Naive thymus-derived CD4-positive, alpha-beta T cell (primary cell): ENCODE results near the gene C11orf86. TPM values are rescaled to one million over a fixed set of nuclear protein-coding genes. Genes with fewer than 3 reads are reported as not detected.

Experiments used
- ATAC-seq: fragments of 150-1000 bp; cut with Tn5 transposase; 2 replicates; pipeline ENCODE4 v1.10.0; 2021; ENCODE audit warnings: mild to moderate bottlenecking, moderate library complexity
- CTCF ChIA-PET: fragments of 350-600 bp; sonication (Branson Sonifier 250); formaldehyde crosslinking; loops from one replicate; lab custom pipeline; 2021; ENCODE audit warnings: antibody characterized with exemption; lab: Charles Lee
- POLR2A ChIA-PET: fragments of 350-600 bp; sonication (Branson Sonifier 250); formaldehyde crosslinking; loops from one replicate; lab custom pipeline; 2021; ENCODE audit warnings: antibody characterized with exemption, inconsistent platforms; lab: Charles Lee
- DNase-seq, 9 donors: peaks; one replicate each; pipeline versions ENCODE4 v3.0.0 to v3.0.0-alpha.2; 2020 to 2022; ENCODE audit warnings: mixed read lengths in 1 of 9
- H3K27ac ChIP-seq: one replicate; pipeline ENCODE4 v1.7.0; 2013; ENCODE audit warnings: mild to moderate bottlenecking, low read depth, low read length, moderate library complexity
- H3K27me3 ChIP-seq, 2 donors: one replicate each; pipeline ENCODE4 v1.7.0; 2013; ENCODE audit warnings: low read length in 2 of 2, mild to moderate bottlenecking in 2 of 2, moderate library complexity in 2 of 2; ENCODE audit not compliant: control insufficient read depth in 2 of 2, insufficient read depth in 2 of 2
- H3K36me3 ChIP-seq, 3 experiments: 1 replicate in 2 of 3; 2 replicates in 1 of 3; pipeline ENCODE4 v1.7.0; 2013; ENCODE audit warnings: low read length in 3 of 3, mild to moderate bottlenecking in 3 of 3, moderate library complexity in 1 of 3; ENCODE audit not compliant: insufficient read depth in 3 of 3, control insufficient read depth in 2 of 3
- H3K4me1 ChIP-seq, 2 donors: one replicate each; pipeline ENCODE4 v1.7.0; 2013; ENCODE audit warnings: low read length in 2 of 2, mild to moderate bottlenecking in 2 of 2, moderate library complexity in 1 of 2; ENCODE audit not compliant: control insufficient read depth in 2 of 2, insufficient read depth in 2 of 2
- H3K4me3 ChIP-seq: 2 replicates; pipeline ENCODE4 v1.7.0; 2013; ENCODE audit warnings: mild to moderate bottlenecking, low read length
- H3K9me3 ChIP-seq, 3 experiments: 1 replicate in 2 of 3; 2 replicates in 1 of 3; pipeline ENCODE4 v1.7.0; 2013; ENCODE audit warnings: low read length in 3 of 3; ENCODE audit not compliant: control insufficient read depth in 2 of 3
- H3K27ac Mint-ChIP-seq, 9 donors: one replicate each; pipeline ENCODE4 v1.8.0; 2020 to 2022; ENCODE audit warnings: mixed read lengths in 9 of 9, mild to moderate bottlenecking in 8 of 9, moderate library complexity in 5 of 9, inconsistent platforms in 2 of 9
- H3K27me3 Mint-ChIP-seq, 5 donors: one replicate each; pipeline ENCODE4 v1.8.0; 2021 to 2022; ENCODE audit warnings: mixed read lengths in 5 of 5, mild to moderate bottlenecking in 1 of 5
- H3K36me3 Mint-ChIP-seq, 5 donors: one replicate each; pipeline ENCODE4 v1.8.0; 2020 to 2022; ENCODE audit warnings: mixed read lengths in 5 of 5, mild to moderate bottlenecking in 3 of 5, inconsistent platforms in 1 of 5
- H3K4me1 Mint-ChIP-seq, 7 donors: one replicate each; pipeline ENCODE4 v1.8.0; 2020 to 2022; ENCODE audit warnings: mixed read lengths in 7 of 7, mild to moderate bottlenecking in 3 of 7, inconsistent platforms in 1 of 7
- H3K4me3 Mint-ChIP-seq, 10 donors: one replicate each; pipeline ENCODE4 v1.8.0; 2020 to 2022; ENCODE audit warnings: mild to moderate bottlenecking in 10 of 10, mixed read lengths in 10 of 10, moderate library complexity in 6 of 10, inconsistent platforms in 2 of 10
- H3K9me3 Mint-ChIP-seq, 11 donors: one replicate each; pipeline ENCODE4 v1.8.0; 2020 to 2022; ENCODE audit warnings: mixed read lengths in 11 of 11, mild to moderate bottlenecking in 4 of 11, inconsistent platforms in 1 of 11, moderate library complexity in 1 of 11
- intact Hi-C, 2 donors: fragments of 100-400 bp; cut with micrococcal nuclease; formaldehyde crosslinking; loops; one replicate each; pipeline ENCODE4 v1.15.1; 2023
- polyA plus RNA-seq, 2 donors: library from polyadenylated mRNA; unstranded; fragments of 300-500 nt; fragmentation: Illumina TruSeq; gene quantifications; one replicate each; pipeline ENCODE4 v1.2.3, GENCODE V29; 2021
- total RNA-seq, 6 experiments: library from RNA in 5 of 6; stranded (reverse) in 5 of 6; gene quantifications; 1 replicate in 5 of 6; 2 replicates in 1 of 6; pipeline ENCODE4 v1.2.3 and lab custom pipeline; 2021 to 2026

Gene C11orf86
- total and polyA plus RNA-seq, 7 experiments from 2014 or later, result not detected

- Mint-ChIP-seq H3K27me3 (peaks cover 0 to 10% (median 6%) of the 10 kb centered on the region in 5 donors), H3K36me3 (no peaks in the 10 kb centered on the region), H3K27ac (no peak overlapping the region), H3K9me3 (no peaks in the 10 kb centered on the region), H3K4me1 (peaks cover 8 to 25% (median 16%) of the 10 kb centered on the region in 7 donors), H3K4me3 (no peak overlapping the region)
- peaks cover 7 to 8% of the 10 kb centered on the region in 2 donors for H3K4me1 ChIP-seq
- POLR2A ChIA-PET, result no interaction called here
- intact Hi-C loops, result no loop called here
- no peaks in the 10 kb centered on the region for H3K36me3 ChIP-seq
- no peaks in the 10 kb centered on the region for H3K27me3 ChIP-seq
- no peak overlapping the region for H3K27ac ChIP-seq
- no peak for ATAC-seq
- DNase-seq, result no peak
- no peak overlapping the region for H3K4me3 ChIP-seq
- CTCF ChIA-PET, result interaction anchor here (0.6 kb wide), 1 partner anchor 554 kb away, joined by 3 read pairs; no protein-coding TSS in a partner anchor
- no peaks in the 10 kb centered on the region for H3K9me3 ChIP-seq
Observed at GRCh38 chr11:66962801-66963200, 12.3 kb upstream of the C11orf86 start.

GRCh38 chr11:66964495-66964894, 10.6 kb upstream of the C11orf86 start:
- peaks cover 0 to 10% (median 3%) of the 10 kb centered on the region in 5 donors for H3K27me3 Mint-ChIP-seq
- ChIA-PET POLR2A (no interaction called here), CTCF (no interaction called here)

GRCh38 chr11:66966351-66966750, 8.8 kb upstream of the C11orf86 start:
- peaks cover 0 to 17% (median 0%) of the 10 kb centered on the region in 5 donors for H3K27me3 Mint-ChIP-seq
- POLR2A ChIA-PET, result no interaction called here

More at GRCh38 chr11:66964495-66964894, 10.6 kb upstream of the C11orf86 start:
- no peaks in the 10 kb centered on the region for H3K36me3 Mint-ChIP-seq
- H3K4me3 Mint-ChIP-seq, result no peak overlapping the region
- no peak for DNase-seq
- H3K27ac ChIP-seq, result no peak overlapping the region
- no peaks in the 10 kb centered on the region for H3K27me3 ChIP-seq
- H3K4me3 ChIP-seq, result no peak overlapping the region
- H3K9me3 ChIP-seq, result no peaks in the 10 kb centered on the region
- no peak overlapping the region for H3K27ac Mint-ChIP-seq
- no peak for ATAC-seq
- intact Hi-C loops, result no loop called here
- peaks cover 0 to 24% (median 6%) of the 10 kb centered on the region in 7 donors for H3K4me1 Mint-ChIP-seq
- no peaks in the 10 kb centered on the region for H3K36me3 ChIP-seq
- peaks cover 0 to 2% (median 0%) of the 10 kb centered on the region in 11 donors for H3K9me3 Mint-ChIP-seq
- no peaks in the 10 kb centered on the region for H3K4me1 ChIP-seq

DNA sequence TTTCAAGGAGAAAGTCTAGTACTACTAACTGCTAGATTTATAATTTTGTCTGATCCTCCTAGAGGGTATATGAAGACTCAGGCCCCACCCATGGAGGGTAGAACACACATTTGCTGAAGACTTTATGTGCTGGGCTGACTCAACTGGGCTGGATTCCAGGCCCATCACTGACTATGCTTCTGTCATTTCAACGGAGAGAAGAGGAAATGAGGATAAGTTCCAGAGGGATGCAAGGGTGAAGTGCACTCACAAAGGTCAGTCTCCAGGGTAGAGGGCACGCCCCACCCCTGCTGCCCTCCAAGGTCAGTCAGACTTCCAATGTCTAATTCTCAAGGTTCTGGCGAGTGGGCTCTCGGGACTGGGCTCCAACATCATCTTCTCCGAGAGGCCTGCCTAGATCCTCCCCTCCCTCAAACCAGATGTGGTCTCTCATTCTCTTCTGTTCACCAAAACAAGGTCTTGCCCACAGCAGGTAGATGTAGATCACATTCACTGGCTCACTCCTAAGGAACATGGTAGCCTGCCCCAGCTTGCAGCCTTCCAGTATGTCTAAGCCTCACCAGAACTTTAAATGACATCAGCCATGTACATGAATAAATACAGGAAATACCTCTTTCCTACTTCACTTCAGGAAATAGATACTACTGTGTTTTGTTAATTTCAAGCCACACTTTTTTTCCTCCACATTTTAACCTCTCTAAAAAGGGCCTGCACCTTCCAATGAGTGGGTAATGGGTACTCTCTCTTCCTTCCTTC, 7.3 kb upstream of the C11orf86 start:
- H3K4me3 Mint-ChIP-seq, result no peak overlapping the region
- intact Hi-C loops, result no loop called here
- Histone ChIP-seq H3K9me3 (no peaks in the 10 kb centered on the region), H3K36me3 (no peaks in the 10 kb centered on the region), H3K4me1 (no peaks in the 10 kb centered on the region), H3K27ac (no peak overlapping the region), H3K27me3 (no peaks in the 10 kb centered on the region), H3K4me3 (no peak overlapping the region)
- peaks cover 0 to 2% (median 0%) of the 10 kb centered on the region in 11 donors for H3K9me3 Mint-ChIP-seq
- H3K27ac Mint-ChIP-seq, result peak overlapping the region in 1 of 9 donors; percentile 34
- ChIA-PET CTCF (no interaction called here), POLR2A (interaction anchor here (0.6 to 0.7 kb wide), 2 partner anchors 377 to 703 kb away, joined by 3 read pairs; no protein-coding TSS in a partner anchor)
- no peak for DNase-seq
- peaks cover 0 to 30% (median 5%) of the 10 kb centered on the region in 7 donors for H3K4me1 Mint-ChIP-seq
- peaks cover 0 to 23% (median 0%) of the 10 kb centered on the region in 5 donors for H3K27me3 Mint-ChIP-seq
- H3K36me3 Mint-ChIP-seq, result no peaks in the 10 kb centered on the region
- ATAC-seq, result no peak

More at GRCh38 chr11:66966351-66966750, 8.8 kb upstream of the C11orf86 start:
- intact Hi-C loops, result no loop called here
- no peak overlapping the region for H3K27ac Mint-ChIP-seq
- CTCF ChIA-PET, result no interaction called here
- no peaks in the 10 kb centered on the region for H3K36me3 ChIP-seq
- H3K9me3 Mint-ChIP-seq, result peaks cover 0 to 2% (median 0%) of the 10 kb centered on the region in 11 donors
- no peak overlapping the region for H3K4me3 Mint-ChIP-seq
- no peaks in the 10 kb centered on the region for H3K4me1 ChIP-seq
- no peaks in the 10 kb centered on the region for H3K9me3 ChIP-seq
- no peak for ATAC-seq
- no peak overlapping the region for H3K27ac ChIP-seq
- no peaks in the 10 kb centered on the region for H3K36me3 Mint-ChIP-seq
- H3K4me3 ChIP-seq, result no peak overlapping the region
- H3K4me1 Mint-ChIP-seq, result peaks cover 0 to 30% (median 5%) of the 10 kb centered on the region in 7 donors
- DNase-seq, result no peak
- no peaks in the 10 kb centered on the region for H3K27me3 ChIP-seq

GRCh38 chr11:66969584-66970225, 5.4 kb upstream of the C11orf86 start:
- DNase-seq, result no peak
- no peaks in the 10 kb centered on the region for H3K36me3 ChIP-seq
- peaks cover 0 to 29% (median 0%) of the 10 kb centered on the region in 5 donors for H3K27me3 Mint-ChIP-seq
- H3K9me3 ChIP-seq, result no peaks in the 10 kb centered on the region
- no peak overlapping the region for H3K4me3 ChIP-seq
- H3K27ac Mint-ChIP-seq, result no peak overlapping the region
- ATAC-seq, result no peak
- ChIA-PET POLR2A (no interaction called here), CTCF (no interaction called here)
- no peak overlapping the region for H3K4me3 Mint-ChIP-seq
- H3K4me1 ChIP-seq, result no peaks in the 10 kb centered on the region
- peaks cover 0 to 27% (median 5%) of the 10 kb centered on the region in 7 donors for H3K4me1 Mint-ChIP-seq
- H3K36me3 Mint-ChIP-seq, result no peaks in the 10 kb centered on the region
- peaks cover 0 to 2% (median 0%) of the 10 kb centered on the region in 11 donors for H3K9me3 Mint-ChIP-seq
- no peak overlapping the region for H3K27ac ChIP-seq
- H3K27me3 ChIP-seq, result no peaks in the 10 kb centered on the region
- intact Hi-C loops, result no loop called here

DNA sequence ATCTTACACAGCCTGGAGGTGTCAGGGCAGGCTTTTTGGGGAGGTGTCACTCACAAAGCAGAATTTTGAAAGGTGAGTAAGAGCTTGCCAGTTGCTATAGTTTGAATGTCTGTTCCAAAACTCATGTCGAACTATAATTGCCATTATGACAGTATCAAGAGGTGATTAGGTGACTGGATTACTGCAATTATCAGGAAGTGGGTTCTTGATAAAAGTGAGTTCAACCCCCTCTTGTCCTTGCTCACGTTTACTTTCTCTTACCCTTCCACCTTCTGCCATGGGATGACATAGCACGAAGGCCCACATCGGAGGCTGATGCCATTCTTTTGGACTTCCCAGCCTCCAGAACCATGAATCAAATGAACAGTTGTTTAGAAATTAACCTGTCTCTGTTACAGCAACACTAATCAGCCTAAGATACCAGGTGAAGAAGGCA, 4.7 kb upstream of the C11orf86 start:
- intact Hi-C loops, result no loop called here
- H3K4me3 ChIP-seq, result no peak overlapping the region
- H3K4me1 Mint-ChIP-seq, result peaks cover 0 to 21% (median 5%) of the 10 kb centered on the region in 7 donors
- no peak for DNase-seq
- no peaks in the 10 kb centered on the region for H3K9me3 ChIP-seq
- no peaks in the 10 kb centered on the region for H3K4me1 ChIP-seq
- H3K9me3 Mint-ChIP-seq, result peaks cover 0 to 2% (median 0%) of the 10 kb centered on the region in 11 donors
- H3K36me3 ChIP-seq, result no peaks in the 10 kb centered on the region
- no peaks in the 10 kb centered on the region for H3K36me3 Mint-ChIP-seq
- peak; percentile 5 for ATAC-seq
- H3K27ac ChIP-seq, result no peak overlapping the region
- peaks cover 0 to 29% (median 0%) of the 10 kb centered on the region in 5 donors for H3K27me3 Mint-ChIP-seq
- POLR2A ChIA-PET, result no interaction called here
- no peaks in the 10 kb centered on the region for H3K27me3 ChIP-seq
- no peak overlapping the region for H3K4me3 Mint-ChIP-seq
- H3K27ac Mint-ChIP-seq, result no peak overlapping the region
- CTCF ChIA-PET, result no interaction called here
